GM19351 (cell line): Measurements from ENCODE around the gene UBN2.
"Not testable (repeated sequence)": the region's sequence is repeated elsewhere in the genome, so short reads cannot be mapped to it uniquely, and the experiment has no call there.

ENCODE experiments used
- ATAC-seq: cut with Tn5 transposase; IDR thresholded peaks from one replicate; pipeline ENCODE4 v1.9.1; 2021; ENCODE audit warnings: mild to moderate bottlenecking, moderate library complexity; ENCODE audit not compliant: unreplicated experiment

The UBN2 gene

GRCh38 chr7:139230774-139231512 lies at the start of gene UBN2:
UBN2 (plus strand) TSS chr7:139231237; CDS start chr7:139231485, 248 bp downstream.
- ATAC-seq, result peak; percentile 92

- no peak for ATAC-seq
Observed at GRCh38 chr7:139181404-139181803, 49.6 kb upstream of the UBN2 start.

GRCh38 chr7:139182363-139182762 lies 48.7 kb upstream of the UBN2 start:
- no peak for ATAC-seq

- ATAC-seq, result no peak
Observed at GRCh38 chr7:139183251-139183650, 47.8 kb upstream of the UBN2 start.

GRCh38 chr7:139183878-139184338 lies 47.1 kb upstream of the UBN2 start:
- no peak for ATAC-seq

- no peak for ATAC-seq
Observed at GRCh38 chr7:139186146-139186545, 44.9 kb upstream of the UBN2 start.

GRCh38 chr7:139189357-139189756 lies 41.7 kb upstream of the UBN2 start:
- no peak for ATAC-seq

GRCh38 chr7:139192014-139192706 lies 38.9 kb upstream of the UBN2 start:
- no peak for ATAC-seq

GRCh38 chr7:139200382-139200781 lies 30.7 kb upstream of the UBN2 start:
- ATAC-seq, result no peak

GRCh38 chr7:139203992-139204391 lies 27.0 kb upstream of the UBN2 start:
- no peak for ATAC-seq

GRCh38 chr7:139205843-139206242 lies 25.2 kb upstream of the UBN2 start:
- ATAC-seq, result no peak

GRCh38 chr7:139212133-139212532 lies 18.9 kb upstream of the UBN2 start:
- ATAC-seq, result no peak

- not testable (repeated sequence) for ATAC-seq
Observed at GRCh38 chr7:139213489-139213888, 17.5 kb upstream of the UBN2 start.

- no peak for ATAC-seq
Observed at GRCh38 chr7:139218173-139218572, 12.9 kb upstream of the UBN2 start.

GRCh38 chr7:139224219-139224618 lies 6.8 kb upstream of the UBN2 start:
- ATAC-seq, result no peak

- ATAC-seq, result not testable (repeated sequence)
Observed at GRCh38 chr7:139224836-139225235, 6.2 kb upstream of the UBN2 start.

- ATAC-seq, result not testable (repeated sequence)
Observed at GRCh38 chr7:139225286-139226157, 5.5 kb upstream of the UBN2 start.

GRCh38 chr7:139226158-139226515 lies 4.9 kb upstream of the UBN2 start:
- ATAC-seq, result not testable (repeated sequence)

GRCh38 chr7:139226988-139227488 lies 4.0 kb upstream of the UBN2 start:
- not testable (repeated sequence) for ATAC-seq

- ATAC-seq, result no peak
Observed at GRCh38 chr7:139230023-139230422, 1.0 kb upstream of the UBN2 start.

- no peak for ATAC-seq
Observed at GRCh38 chr7:139230484-139230773, 608 bp upstream of the UBN2 start.
